GM19025 (cell line): Measurements from ENCODE around the gene FAM163A.
"Not testable (repeated sequence)": the region's sequence is repeated elsewhere in the genome, so short reads cannot be mapped to it uniquely, and the experiment has no call there.

Experiments
- ATAC-seq: cut with Tn5 transposase; IDR thresholded peaks from one replicate; pipeline ENCODE4 v1.9.1; 2021; ENCODE audit warnings: mild to moderate bottlenecking, low read depth, moderate library complexity; ENCODE audit not compliant: unreplicated experiment

Gene FAM163A

DNA sequence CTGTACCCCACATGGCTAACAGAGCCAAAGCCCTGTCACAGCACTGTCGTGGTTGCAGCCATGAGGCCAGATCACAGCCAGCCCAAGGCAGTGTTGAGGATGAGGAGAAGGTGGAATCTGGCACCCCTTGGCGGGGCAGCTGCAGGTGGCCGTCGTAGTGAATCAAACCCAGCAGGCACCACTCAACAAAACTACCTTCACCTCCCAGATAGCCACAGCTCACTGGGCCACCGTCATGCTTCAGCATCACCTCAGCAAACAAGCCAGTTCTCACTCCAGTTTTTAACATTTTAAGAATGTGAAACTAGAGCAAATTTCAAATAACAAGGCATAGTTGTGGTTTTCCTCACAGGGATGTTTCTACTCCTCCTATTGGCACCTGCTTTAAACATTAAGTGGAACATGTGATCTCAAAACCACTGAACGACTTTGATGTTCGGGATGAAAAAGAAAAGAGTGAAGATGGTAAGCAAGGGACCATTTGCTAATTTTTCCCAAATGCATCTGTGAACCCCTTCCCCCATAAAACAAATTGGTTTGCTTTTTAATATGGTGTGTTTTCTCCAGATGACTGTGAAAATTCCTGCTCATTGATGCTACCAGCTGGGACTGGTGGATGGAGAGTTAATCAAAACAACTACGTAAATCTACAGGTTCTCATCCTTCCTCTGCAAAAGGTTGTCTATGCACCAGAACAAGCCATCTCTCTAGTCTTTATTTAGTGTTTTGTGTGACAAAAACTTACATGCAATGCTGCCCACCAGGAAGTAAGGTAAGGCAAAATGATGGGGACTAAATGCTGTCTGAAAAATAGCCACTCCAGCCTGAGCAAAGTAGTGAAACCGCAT is 89.0 kb downstream of the FAM163A start:
- no peak for ATAC-seq

DNA sequence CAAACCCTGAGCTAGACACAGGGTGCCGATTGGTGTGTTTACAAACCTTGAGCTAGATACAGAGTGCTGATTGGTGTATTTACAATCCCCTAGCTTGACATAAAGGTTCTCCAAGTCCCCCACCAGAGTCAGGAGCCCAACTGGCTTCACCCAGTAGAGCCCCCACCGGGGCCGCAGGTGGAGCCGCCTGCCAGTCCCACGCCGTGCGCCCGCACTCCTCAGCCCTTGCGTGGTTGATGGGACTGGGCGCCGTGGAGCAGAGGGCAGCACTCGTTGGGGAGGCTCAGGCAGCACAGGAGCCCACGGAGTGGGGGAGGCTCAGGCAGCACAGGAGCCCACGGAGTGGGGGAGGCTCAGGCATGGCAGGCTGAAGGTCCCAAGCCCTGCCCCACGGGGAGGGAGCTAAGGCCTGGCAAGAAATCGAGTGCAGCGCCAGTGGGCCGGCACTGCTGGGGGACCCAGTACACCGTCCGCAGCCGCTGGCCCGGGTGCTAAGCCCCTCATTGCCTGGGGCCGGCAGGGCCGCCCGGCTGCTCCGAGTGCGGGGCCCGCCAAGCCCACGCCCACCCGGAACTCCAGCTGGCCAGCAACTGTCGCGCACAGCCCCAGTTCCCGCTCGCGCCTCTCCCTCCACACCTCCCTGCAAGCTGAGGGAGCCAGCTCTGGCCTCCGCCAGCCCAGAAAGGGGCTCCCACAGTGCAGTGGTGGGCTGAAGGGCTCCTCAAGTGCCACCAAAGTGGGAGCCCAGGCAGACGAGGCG is 93.8 kb downstream of the FAM163A start:
- ATAC-seq = not testable (repeated sequence)

DNA sequence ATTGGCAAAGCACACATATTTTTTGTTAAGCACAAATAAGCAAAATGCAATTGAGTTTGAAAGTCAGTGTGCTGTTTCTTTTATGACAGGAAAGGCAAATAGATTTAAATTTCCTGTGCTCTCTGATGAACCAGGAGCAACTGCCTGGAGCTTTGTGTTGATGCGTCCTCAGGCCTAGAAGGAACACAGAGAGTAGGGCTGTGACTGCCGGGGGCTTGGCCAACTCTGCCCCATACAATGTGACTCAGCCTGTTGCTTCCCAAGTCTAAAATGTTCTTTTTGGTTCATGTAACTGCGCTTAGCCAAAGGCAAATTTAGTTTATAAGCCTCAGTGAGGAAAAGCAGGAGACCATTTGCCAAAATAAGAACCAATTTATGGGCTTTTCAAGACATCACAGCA is 97.0 kb downstream of the FAM163A start:
- ATAC-seq = no peak

DNA sequence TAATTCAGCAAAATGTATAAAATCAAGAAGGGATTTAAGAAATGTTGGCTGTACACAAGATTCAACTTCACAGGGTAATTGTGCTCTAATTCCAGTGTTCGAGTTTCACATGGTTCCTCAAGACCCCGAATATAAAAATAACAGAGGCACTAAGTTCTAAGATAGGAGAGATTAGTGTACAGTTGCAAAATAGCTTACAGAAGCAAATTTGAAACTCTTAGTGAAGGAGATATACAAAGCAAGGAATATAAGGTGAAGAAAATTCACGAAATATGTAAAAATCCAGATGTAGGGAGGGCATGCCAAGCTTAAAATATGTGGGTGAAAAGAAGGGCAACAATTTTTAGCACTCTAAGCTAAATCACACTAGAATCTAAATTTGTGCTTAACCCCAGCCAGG is 105.1 kb downstream of the FAM163A start:
- no peak for ATAC-seq

DNA sequence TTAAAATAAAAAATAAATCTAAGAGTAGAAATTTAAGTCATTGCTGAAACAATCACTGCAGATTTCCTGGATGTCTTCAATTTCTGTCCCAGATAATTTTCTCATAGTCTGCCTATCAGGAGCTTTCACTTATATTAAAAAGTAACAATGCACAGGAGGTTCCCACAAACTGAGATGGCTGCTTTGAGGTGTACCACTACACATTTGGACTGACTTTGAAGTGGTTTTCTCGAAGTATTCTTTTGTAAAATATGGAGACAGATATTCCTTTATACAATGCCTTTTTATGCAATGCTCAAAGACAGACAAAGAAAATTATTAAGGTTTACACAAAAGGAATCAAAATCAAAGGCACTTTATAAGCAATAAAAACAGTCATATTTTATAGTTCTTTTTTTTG is 110.0 kb downstream of the FAM163A start:
- no peak for ATAC-seq

DNA sequence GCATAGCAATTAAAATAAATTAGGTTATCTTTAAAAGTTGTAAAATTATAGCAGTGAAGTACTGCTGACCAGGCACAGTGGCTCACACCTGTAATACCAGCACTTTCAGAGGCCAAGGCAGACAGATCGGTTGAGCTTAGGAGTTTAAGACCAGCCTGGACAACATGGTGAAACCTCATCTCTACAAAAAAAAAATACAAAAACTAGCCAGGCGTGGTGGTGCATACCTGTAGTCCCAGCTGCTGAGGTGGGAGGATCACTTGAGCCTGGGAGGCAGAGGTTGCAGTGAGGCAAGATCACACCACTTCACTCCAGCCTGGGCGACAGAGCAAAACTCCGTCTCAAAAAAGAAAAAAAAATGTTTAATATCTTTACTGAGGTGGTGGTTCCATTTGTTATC is 112.7 kb downstream of the FAM163A start:
- ATAC-seq = not testable (repeated sequence)

DNA sequence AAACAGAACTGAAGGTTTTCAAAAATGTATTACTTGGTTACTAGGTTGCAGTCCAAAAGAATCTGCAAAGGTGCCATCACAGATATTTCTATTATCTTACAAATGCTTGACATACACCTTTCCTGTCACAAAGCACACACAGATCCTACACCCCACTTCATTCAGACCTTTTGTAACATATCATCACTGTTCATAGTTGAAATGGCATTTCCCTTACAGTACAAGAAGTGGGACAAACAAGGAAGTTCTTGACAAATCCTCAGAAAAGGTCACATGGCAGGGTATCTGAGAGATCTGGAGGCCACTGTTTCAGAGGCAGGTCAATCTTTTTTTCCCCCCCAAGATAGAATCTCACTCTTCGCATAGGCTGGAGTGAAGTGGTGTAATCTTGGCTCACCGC is 113.2 kb downstream of the FAM163A start:
- no peak for ATAC-seq

DNA sequence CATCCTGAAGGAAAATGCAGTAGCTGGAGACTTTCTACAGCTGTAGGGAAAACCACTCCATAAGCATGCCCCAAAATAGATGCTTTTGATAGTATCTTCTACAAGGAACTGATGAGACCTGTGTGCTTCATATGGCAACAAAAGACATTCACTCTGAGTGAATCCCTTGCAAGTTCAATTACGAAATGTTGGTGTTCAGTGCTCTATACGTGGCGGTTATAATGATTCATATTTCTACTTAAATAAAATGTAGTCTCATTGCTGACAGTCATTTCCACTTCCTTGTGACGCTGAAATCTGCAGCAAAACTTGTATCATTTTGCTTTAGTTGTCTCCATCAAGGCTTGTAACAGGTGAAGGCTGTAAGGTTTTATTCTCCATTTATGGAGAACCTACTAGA is 113.9 kb downstream of the FAM163A start:
- ATAC-seq = no peak

DNA sequence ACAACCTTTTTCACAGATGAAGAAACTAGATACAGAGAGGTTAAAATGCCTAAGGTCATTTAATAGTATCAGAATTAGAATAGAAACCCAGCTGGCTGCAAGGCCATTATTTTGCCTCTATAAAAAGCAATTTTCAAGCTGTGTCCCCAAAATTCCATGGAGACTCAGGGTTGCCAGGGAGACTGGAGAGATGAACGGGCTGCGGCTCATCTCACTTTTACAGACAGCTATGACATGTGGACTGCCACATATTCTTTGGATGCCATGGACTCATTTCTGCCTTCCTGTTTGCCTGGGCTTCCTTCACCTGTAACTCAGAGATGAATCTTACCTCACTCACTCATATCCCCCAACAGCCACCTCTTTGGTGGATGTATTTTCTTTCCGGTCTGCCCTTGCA is 117.6 kb downstream of the FAM163A start:
- ATAC-seq = no peak

DNA sequence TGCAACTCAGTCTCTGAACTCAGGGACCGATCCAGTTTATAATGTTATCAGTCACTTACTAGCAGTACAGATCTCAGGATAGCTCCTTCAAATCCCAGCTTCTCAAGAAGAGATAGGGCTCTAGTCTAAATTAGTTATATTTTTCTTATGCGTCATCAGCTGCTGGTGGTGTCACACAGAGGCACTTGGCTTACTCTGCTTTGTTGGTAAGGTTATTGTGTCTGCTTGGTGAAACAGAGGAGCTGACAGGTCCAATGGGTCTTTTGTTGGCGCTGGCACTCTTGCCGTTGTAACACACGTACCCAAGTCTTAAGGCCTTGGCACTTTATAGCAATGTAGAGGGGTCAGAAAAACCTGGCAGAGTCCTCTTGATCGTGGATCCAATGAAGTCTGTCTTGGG is 122.3 kb downstream of the FAM163A start:
- ATAC-seq = no peak
